CD4-positive, alpha-beta T cell (primary cell): ENCODE data around the gene PRICKLE2. TPM values are rescaled to one million over a fixed set of nuclear protein-coding genes. Genes with fewer than 3 reads are reported as not detected.

ENCODE experiments used
- ATAC-seq: fragments of 200-7000 bp; cut with Tn5 transposase; one replicate; pipeline ENCODE4 v1.10.0; 2022; ENCODE audit warnings: mild to moderate bottlenecking; ENCODE audit not compliant: poor library complexity
- CTCF ChIA-PET: fragments of 350-600 bp; sonication (Branson Sonifier 250); formaldehyde crosslinking; loops from one replicate; lab custom pipeline; 2021; ENCODE audit warnings: antibody characterized with exemption, inconsistent platforms; lab: Charles Lee
- POLR2A ChIA-PET: fragments of 350-600 bp; sonication (Branson Sonifier 250); formaldehyde crosslinking; loops from one replicate; lab custom pipeline; 2021; ENCODE audit warnings: antibody characterized with exemption, inconsistent platforms; lab: Charles Lee
- DNase-seq, 14 experiments: peaks; one replicate each; pipeline ENCODE4 v3.0.0-alpha.2; 2013 to 2020; ENCODE audit warnings: mixed read lengths in 2 of 14
- H3K27ac ChIP-seq, 2 donors: one replicate each; pipeline versions ENCODE4 v1.5.1 to v1.7.0; 2013; ENCODE audit warnings: low read length in 2 of 2, low read depth in 1 of 2, mild to moderate bottlenecking in 1 of 2
- H3K27me3 ChIP-seq, 2 experiments: 1 replicate in 1 of 2; 2 replicates in 1 of 2; pipeline versions ENCODE4 v1.6.1 to v1.7.0; 2013; ENCODE audit warnings: low read length in 2 of 2, control low read depth in 1 of 2, mild to moderate bottlenecking in 1 of 2, moderate library complexity in 1 of 2; ENCODE audit not compliant: insufficient read depth in 2 of 2, control insufficient read depth in 1 of 2
- H3K36me3 ChIP-seq: one replicate; pipeline ENCODE4 v1.6.1; 2013; ENCODE audit warnings: low read length, control low read depth; ENCODE audit not compliant: insufficient read depth
- H3K4me1 ChIP-seq: one replicate; pipeline ENCODE4 v1.6.1; 2013; ENCODE audit warnings: low read length, control low read depth; ENCODE audit not compliant: insufficient read depth
- H3K4me3 ChIP-seq: one replicate; pipeline ENCODE4 v1.5.1; 2013; ENCODE audit warnings: mild to moderate bottlenecking, low read length, moderate library complexity
- H3K9me3 ChIP-seq, 2 experiments: 1 replicate in 1 of 2; 2 replicates in 1 of 2; pipeline versions ENCODE4 v1.6.1 to v1.7.0; 2013; ENCODE audit warnings: low read length in 2 of 2, mild to moderate bottlenecking in 2 of 2, control low read depth in 1 of 2, moderate library complexity in 1 of 2; ENCODE audit not compliant: control insufficient read depth in 1 of 2, insufficient read depth in 1 of 2
- H3K27ac Mint-ChIP-seq: one replicate; pipeline ENCODE4 v1.8.0; 2020; ENCODE audit warnings: mixed read lengths
- H3K27me3 Mint-ChIP-seq: one replicate; pipeline ENCODE4 v1.8.0; 2021; ENCODE audit warnings: mixed read lengths
- H3K36me3 Mint-ChIP-seq: one replicate; pipeline ENCODE4 v1.8.0; 2021; ENCODE audit warnings: low read depth, mixed read lengths
- H3K4me1 Mint-ChIP-seq: one replicate; pipeline ENCODE4 v1.8.0; 2021; ENCODE audit warnings: low read depth, mixed read lengths
- H3K4me3 Mint-ChIP-seq: one replicate; pipeline ENCODE4 v1.8.0; 2020; ENCODE audit warnings: mild to moderate bottlenecking, mixed read lengths
- H3K9me3 Mint-ChIP-seq: one replicate; pipeline ENCODE4 v1.8.0; 2020; ENCODE audit warnings: mixed read lengths
- intact Hi-C, 2 experiments: fragments of 100-400 bp; cut with DNase I in 1 of 2; cut with micrococcal nuclease in 1 of 2; formaldehyde crosslinking; loops; one replicate each; pipeline versions ENCODE4 v1.15.1 to v1.9.0; 2023 to 2025; cut with DNase I, micrococcal nuclease
- total RNA-seq, 174 experiments: library from RNA in 2 of 174; stranded (reverse) in 2 of 174; gene quantifications; one replicate each; pipeline ENCODE4 v1.2.3 and lab custom pipeline; 2021 to 2026
- TF ChIP-seq, protein P1 (sequence below): fragments of 200-600 bp; IDR thresholded peaks from one replicate; pipeline ENCODE4 v1.8.0; 2022; ENCODE audit warnings: antibody characterized with exemption, mild to moderate bottlenecking

Gene PRICKLE2
- total RNA-seq, 2 experiments from 2014 or later = not detected

DNA sequence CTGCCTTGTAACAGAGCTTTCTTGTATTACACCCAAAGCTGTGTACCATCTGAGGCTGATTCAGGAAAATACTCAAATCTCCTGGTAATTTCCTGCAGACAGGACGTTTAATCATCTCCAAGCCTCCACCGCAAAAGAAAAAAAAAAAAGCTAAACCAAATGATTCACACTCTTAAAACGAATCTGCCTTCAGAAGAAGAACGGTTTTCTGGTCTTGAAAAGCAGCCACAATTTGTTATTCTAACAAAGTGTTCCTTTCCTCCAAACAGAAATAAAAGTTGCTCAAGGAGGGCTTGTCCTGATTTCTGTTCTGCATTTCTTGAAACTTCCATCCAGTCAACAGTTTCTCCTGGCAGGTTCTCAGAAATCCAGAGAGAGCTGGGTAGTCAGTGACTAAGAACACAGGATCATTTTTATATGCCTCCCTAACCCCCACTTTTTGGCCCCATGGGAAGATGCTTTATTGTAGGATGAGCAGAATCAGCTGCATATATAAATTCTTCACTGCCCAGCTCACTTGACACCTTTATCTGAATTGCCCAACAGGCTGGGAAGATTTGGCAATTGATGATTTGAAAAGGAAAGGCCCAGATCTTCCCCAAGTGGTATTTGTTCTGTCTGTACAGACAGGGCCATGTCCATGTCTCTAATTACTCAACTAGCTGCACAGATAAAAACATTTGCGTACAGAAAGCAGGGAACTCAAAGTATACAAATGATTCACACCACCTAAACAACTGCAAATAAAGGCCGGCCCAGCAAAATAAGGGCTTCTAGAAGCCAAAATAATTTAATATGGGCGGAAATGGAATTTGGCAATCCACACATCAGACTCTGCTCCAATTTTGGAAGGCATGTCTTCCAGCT, 41.0 kb upstream of the PRICKLE2 start:
- ChIA-PET CTCF (no interaction called here), POLR2A (no interaction called here)
- H3K27me3 Mint-ChIP-seq = peaks cover 59% of the 10 kb centered on the region
- Histone ChIP-seq H3K9me3 (peaks cover 0 to 10% of the 10 kb centered on the region in 2 experiments), H3K36me3 (no peaks in the 10 kb centered on the region), H3K4me3 (no peak overlapping the region), H3K4me1 (no peaks in the 10 kb centered on the region), H3K27me3 (peaks cover 5 to 12% of the 10 kb centered on the region in 2 experiments), H3K27ac (no peak overlapping the region)
- H3K27ac Mint-ChIP-seq = no peak overlapping the region
- peaks cover 3% of the 10 kb centered on the region for H3K9me3 Mint-ChIP-seq
- TF ChIP-seq, protein P1, sequence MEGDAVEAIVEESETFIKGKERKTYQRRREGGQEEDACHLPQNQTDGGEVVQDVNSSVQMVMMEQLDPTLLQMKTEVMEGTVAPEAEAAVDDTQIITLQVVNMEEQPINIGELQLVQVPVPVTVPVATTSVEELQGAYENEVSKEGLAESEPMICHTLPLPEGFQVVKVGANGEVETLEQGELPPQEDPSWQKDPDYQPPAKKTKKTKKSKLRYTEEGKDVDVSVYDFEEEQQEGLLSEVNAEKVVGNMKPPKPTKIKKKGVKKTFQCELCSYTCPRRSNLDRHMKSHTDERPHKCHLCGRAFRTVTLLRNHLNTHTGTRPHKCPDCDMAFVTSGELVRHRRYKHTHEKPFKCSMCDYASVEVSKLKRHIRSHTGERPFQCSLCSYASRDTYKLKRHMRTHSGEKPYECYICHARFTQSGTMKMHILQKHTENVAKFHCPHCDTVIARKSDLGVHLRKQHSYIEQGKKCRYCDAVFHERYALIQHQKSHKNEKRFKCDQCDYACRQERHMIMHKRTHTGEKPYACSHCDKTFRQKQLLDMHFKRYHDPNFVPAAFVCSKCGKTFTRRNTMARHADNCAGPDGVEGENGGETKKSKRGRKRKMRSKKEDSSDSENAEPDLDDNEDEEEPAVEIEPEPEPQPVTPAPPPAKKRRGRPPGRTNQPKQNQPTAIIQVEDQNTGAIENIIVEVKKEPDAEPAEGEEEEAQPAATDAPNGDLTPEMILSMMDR = no peak
- intact Hi-C loops = no loop called here
- no peak for ATAC-seq
- H3K36me3 Mint-ChIP-seq = no peaks in the 10 kb centered on the region
- no peak overlapping the region for H3K4me3 Mint-ChIP-seq
- no peaks in the 10 kb centered on the region for H3K4me1 Mint-ChIP-seq
- DNase-seq = no peak

DNA sequence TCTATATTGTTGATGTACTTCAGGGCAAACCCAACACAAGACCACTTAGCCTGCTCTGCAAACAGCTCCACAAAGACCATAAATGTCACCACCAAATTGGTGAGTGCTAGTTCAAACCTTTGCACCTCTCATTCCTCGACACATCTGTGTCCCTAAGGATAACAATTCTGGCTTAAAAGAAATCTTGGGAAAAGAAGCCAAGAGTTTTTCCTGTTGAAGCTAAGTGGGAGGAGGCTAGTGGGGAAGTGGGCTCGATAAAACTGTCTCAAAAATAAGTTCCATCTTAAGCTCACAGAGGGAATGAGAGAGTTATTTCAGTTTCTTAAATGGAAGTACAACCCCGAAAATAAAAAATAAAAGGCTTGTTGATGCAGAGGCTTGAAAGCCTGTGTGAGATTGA, 40.4 kb upstream of the PRICKLE2 start:
- H3K9me3 Mint-ChIP-seq = peaks cover 3% of the 10 kb centered on the region
- peaks cover 64% of the 10 kb centered on the region for H3K27me3 Mint-ChIP-seq
- H3K27ac Mint-ChIP-seq = no peak overlapping the region
- no peaks in the 10 kb centered on the region for H3K4me1 Mint-ChIP-seq
- no peak overlapping the region for H3K4me3 Mint-ChIP-seq
- no peaks in the 10 kb centered on the region for H3K36me3 Mint-ChIP-seq
- peaks cover 5 to 12% of the 10 kb centered on the region in 2 experiments for H3K27me3 ChIP-seq
- CTCF ChIA-PET = no interaction called here
- H3K4me3 ChIP-seq = no peak overlapping the region
- peaks cover 0 to 10% of the 10 kb centered on the region in 2 experiments for H3K9me3 ChIP-seq
- H3K27ac ChIP-seq = no peak overlapping the region
- no peaks in the 10 kb centered on the region for H3K4me1 ChIP-seq
- TF ChIP-seq, protein P1 = no peak
- H3K36me3 ChIP-seq = no peaks in the 10 kb centered on the region
- POLR2A ChIA-PET = no interaction called here
- no peak for ATAC-seq
- no peak for DNase-seq
- intact Hi-C loops = no loop called here

DNA sequence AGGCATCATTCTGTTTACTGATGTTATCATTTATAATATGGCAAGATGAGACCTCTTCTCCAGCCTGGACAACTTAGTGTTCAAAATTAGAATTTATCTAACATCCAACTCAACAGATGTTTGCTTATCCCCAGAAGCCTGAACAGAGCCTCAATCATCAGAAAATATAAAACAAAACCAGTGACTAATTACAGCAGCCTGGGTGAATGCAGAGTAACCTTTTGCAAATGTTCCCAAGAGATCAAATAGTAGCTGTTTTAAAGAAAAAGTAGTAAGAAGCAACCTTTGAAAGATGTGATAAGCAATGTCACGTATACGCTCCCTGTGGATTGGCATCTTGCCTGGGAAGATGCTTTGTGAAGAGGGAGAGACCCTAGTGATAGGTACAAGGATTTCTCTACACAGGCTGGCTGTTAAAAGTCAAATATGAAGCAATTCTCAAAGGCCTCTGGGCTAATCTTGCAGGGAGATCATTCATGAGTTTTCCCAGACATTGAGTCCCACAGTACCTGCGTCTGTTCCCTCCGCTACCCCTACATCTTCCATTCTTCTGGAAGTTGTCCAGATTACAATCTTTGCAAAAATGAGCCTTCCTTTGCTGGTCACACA, 39.3 kb upstream of the PRICKLE2 start:
- H3K36me3 ChIP-seq = no peaks in the 10 kb centered on the region
- ChIA-PET POLR2A (no interaction called here), CTCF (no interaction called here)
- Mint-ChIP-seq H3K4me1 (no peaks in the 10 kb centered on the region), H3K27ac (no peak overlapping the region), H3K4me3 (no peak overlapping the region), H3K27me3 (peaks cover 64% of the 10 kb centered on the region), H3K9me3 (no peaks in the 10 kb centered on the region), H3K36me3 (no peaks in the 10 kb centered on the region)
- intact Hi-C loops = no loop called here
- H3K4me1 ChIP-seq = no peaks in the 10 kb centered on the region
- peaks cover 5 to 12% of the 10 kb centered on the region in 2 experiments for H3K27me3 ChIP-seq
- TF ChIP-seq, protein P1 = no peak
- H3K4me3 ChIP-seq = no peak overlapping the region
- peaks cover 0 to 10% of the 10 kb centered on the region in 2 experiments for H3K9me3 ChIP-seq
- DNase-seq = no peak
- no peak for ATAC-seq
- H3K27ac ChIP-seq = no peak overlapping the region
